Uterus (tissue), 2 donors: ENCODE results near the gene RNF115.
"Not testable (repeated sequence)": the region's sequence is repeated elsewhere in the genome, so short reads cannot be mapped to it uniquely, and the experiment has no call there.

Experiments
- POLR2A ChIP-seq, 2 donors: fragments of 450-650 bp; IDR thresholded peaks; one replicate each; pipeline ENCODE4 v1.6.1; 2016; ENCODE audit warnings: antibody characterized with exemption in 2 of 2, mild to moderate bottlenecking in 1 of 2, moderate library complexity in 1 of 2
- TF ChIP-seq, protein P1 (sequence below), 4 experiments: fragments of 200-600 bp in 2 of 4; fragments of 450-650 bp in 2 of 4; sonication (generic) in 2 of 4; IDR thresholded peaks; one replicate each; pipeline ENCODE4 v1.5.1; 2016 to 2019; ENCODE audit warnings: antibody characterized with exemption in 4 of 4, mild to moderate bottlenecking in 2 of 4, moderate library complexity in 1 of 4

DNA sequence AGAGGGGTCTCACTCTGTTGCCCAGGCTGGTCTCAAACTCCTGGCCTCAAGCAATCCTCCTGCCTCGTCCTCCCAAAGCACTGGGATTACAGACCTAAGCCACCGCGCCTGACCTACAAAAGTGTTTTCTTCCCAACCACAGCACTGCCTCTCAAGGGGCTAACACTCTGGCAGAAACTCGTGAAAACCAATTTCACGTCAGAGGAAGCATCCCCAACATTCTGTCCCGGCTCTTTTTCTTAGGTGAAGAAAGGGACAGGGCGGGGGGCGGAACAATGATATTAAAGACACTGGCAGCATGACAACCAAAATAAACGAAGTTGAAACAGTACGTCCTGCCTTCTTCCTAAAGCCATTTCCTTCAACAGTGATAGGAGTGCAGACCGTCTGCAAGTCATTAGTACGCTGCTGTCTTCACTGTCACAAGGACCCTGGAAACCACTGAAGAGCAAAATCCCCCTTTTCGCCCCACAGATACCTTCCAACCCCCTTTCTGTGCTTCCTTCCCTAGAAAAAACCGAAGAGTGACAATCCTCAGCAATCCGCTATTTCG is 1.0 kb downstream of the RNF115 start:
- TF ChIP-seq, protein P1, sequence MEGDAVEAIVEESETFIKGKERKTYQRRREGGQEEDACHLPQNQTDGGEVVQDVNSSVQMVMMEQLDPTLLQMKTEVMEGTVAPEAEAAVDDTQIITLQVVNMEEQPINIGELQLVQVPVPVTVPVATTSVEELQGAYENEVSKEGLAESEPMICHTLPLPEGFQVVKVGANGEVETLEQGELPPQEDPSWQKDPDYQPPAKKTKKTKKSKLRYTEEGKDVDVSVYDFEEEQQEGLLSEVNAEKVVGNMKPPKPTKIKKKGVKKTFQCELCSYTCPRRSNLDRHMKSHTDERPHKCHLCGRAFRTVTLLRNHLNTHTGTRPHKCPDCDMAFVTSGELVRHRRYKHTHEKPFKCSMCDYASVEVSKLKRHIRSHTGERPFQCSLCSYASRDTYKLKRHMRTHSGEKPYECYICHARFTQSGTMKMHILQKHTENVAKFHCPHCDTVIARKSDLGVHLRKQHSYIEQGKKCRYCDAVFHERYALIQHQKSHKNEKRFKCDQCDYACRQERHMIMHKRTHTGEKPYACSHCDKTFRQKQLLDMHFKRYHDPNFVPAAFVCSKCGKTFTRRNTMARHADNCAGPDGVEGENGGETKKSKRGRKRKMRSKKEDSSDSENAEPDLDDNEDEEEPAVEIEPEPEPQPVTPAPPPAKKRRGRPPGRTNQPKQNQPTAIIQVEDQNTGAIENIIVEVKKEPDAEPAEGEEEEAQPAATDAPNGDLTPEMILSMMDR (IDR thresholded peaks at IDR 0.05): not testable (repeated sequence)
- TF ChIP-seq POLR2A (IDR thresholded peaks at IDR 0.05): not testable (repeated sequence)
